NT2/D1 (cell line): Measurements from ENCODE around the gene IGF2BP1.

Source experiments
- DNase-seq: peaks from one replicate; pipeline ENCODE4 v3.0.0-alpha.2; 2011; ENCODE audit warnings: low read depth, low spot score
- H3K27me3 ChIP-seq: 2 replicates; pipeline ENCODE4 v1.6.0; 2011; ENCODE audit warnings: mild to moderate bottlenecking; ENCODE audit not compliant: insufficient read length, insufficient read depth
- H3K36me3 ChIP-seq: 2 replicates; pipeline ENCODE4 v1.6.1; 2011; ENCODE audit warnings: mild to moderate bottlenecking, low read length, mixed read lengths; ENCODE audit not compliant: insufficient read depth, insufficient read length
- H3K4me1 ChIP-seq: 2 replicates; pipeline ENCODE4 v1.5.1; 2011; ENCODE audit not compliant: insufficient read depth, insufficient read length
- H3K4me3 ChIP-seq: 2 replicates; pipeline ENCODE4 v1.5.1; 2011; ENCODE audit warnings: low read depth; ENCODE audit not compliant: insufficient read length
- H3K9ac ChIP-seq: 2 replicates; pipeline ENCODE4 v1.6.0; 2011; ENCODE audit warnings: low read depth; ENCODE audit not compliant: insufficient read length
- H3K9me3 ChIP-seq: 2 replicates; pipeline ENCODE4 v1.5.1; 2011; ENCODE audit warnings: mild to moderate bottlenecking, low read length; ENCODE audit not compliant: insufficient read depth
- SUZ12 ChIP-seq: IDR thresholded peaks from 2 replicates; pipeline ENCODE4 v1.6.1; 2011; ENCODE audit not compliant: insufficient read length, insufficient read depth; ENCODE audit errors: extremely low read depth
- YY1 ChIP-seq: IDR thresholded peaks from 2 replicates; pipeline ENCODE4 v1.6.1; 2011; ENCODE audit not compliant: insufficient read length, insufficient read depth
- ZNF274 ChIP-seq: IDR thresholded peaks from 2 replicates; pipeline ENCODE4 v1.6.1; 2011; ENCODE audit warnings: mild to moderate bottlenecking, low read depth, low read length

Gene IGF2BP1

DNA sequence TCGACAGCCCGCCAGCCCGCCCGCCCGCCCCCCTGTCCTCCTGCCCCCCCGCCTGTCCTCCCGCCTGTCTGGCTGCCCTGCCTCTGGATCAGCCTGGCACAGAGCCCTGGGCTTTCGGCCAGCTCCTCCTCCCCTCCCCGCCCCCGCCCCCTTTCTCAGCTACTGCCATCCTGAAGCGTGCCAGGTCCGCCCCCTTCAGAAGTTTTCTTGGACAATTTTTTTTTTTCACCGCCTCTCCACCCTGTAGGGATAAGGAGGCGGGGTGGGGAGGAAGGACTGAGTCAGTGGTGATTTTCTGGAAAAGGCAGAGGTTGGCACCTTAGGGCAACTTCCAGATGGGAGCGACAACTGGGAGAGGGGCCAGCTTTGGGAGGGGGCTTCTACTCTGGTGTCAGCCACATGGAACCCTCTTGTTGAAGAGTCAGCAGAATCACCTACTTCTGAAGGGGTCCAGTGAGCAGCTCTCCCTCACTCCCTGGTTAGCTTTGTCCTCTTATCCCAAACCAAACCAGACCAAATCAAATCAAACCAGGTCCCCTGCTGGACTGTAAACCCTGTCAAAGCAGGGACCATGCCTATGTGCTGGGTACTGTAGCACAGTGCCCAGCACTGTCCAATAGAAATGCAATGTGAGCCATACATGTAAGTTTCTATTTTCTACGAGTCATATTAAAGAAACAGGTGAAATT lies 19.7 kb downstream of the IGF2BP1 start:
- peaks cover 29% of the 10 kb centered on the region for H3K4me1 ChIP-seq
- H3K9me3 ChIP-seq: no peaks in the 10 kb centered on the region
- H3K27me3 ChIP-seq: no peaks in the 10 kb centered on the region
- no peak overlapping the region for H3K4me3 ChIP-seq
- H3K9ac ChIP-seq: no peak overlapping the region
- no peak for DNase-seq
- no peak for TF ChIP-seq ZNF274
- no peak for TF ChIP-seq SUZ12
- TF ChIP-seq YY1: no peak
- peaks cover 49% of the 10 kb centered on the region for H3K36me3 ChIP-seq

DNA sequence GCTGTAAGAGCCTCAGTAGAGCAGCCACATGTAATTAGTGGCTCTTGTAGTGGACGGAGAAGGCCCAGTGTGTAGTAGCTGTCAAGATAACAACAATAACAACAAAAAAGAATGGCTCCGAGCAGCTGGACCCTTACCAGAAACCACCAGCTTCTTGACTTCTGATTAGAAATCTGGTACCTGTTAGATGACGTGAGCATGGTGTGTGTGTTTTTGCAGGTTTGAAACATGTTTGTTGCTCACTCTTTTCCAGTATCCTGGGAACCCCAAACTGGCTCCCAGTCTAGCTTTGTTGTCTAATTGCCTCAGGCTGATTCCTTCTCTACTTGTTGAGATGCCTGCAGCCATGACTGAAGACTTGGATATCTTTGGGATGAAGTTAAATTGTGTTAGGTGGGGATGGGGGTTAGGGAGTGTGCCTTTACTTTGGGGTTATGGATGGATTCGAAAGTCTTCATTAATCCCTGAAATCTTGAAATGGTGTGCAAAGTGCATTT lies 21.0 kb downstream of the IGF2BP1 start:
- no peak for TF ChIP-seq ZNF274
- no peak for TF ChIP-seq YY1
- no peak for TF ChIP-seq SUZ12
- no peak overlapping the region for H3K9ac ChIP-seq
- no peak overlapping the region for H3K4me3 ChIP-seq
- H3K27me3 ChIP-seq: no peaks in the 10 kb centered on the region
- no peak for DNase-seq
- no peaks in the 10 kb centered on the region for H3K9me3 ChIP-seq
- peaks cover 30% of the 10 kb centered on the region for H3K4me1 ChIP-seq
- H3K36me3 ChIP-seq: peaks cover 48% of the 10 kb centered on the region

DNA sequence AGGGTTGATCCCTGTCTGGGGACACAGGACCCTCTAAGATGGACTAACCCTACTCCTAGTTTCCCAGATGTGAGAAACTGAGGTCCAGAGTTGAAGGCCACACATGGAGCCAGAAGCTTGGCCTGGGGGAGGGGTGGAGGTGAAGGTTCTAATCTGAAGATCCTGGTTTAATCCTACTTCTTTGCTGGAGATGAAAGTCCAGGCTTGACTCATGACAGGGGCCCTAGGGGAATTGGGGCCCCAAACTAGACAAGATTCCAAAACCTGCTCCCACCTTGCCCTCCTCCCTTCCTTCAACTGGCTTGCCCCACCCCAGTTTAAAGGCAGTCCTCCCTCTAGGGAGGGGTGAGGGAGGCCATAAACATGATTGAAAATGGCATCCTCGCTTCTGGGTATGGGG lies 21.6 kb downstream of the IGF2BP1 start:
- Histone ChIP-seq H3K4me1 (peaks cover 30% of the 10 kb centered on the region), H3K36me3 (peaks cover 52% of the 10 kb centered on the region)
- TF ChIP-seq SUZ12 (no peak), YY1 (no peak), ZNF274 (no peak)

DNA sequence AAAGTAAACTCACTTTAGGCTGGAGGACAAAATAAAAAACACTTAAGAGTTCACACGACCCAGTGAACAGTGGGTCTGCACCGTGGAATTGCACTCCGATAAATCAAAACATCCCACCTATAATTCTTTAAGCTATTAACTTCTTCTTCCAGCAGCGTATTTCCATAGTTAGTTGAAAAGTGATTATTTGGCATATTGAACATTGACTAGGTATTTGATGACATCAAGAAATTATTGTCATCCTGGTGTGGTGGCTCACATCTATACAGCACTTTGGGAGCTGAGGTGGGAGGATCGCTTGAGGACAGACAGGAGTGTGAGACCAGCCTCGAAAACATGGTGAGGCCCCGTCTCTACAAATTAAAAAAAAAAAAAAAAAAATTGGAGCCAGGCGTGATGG lies 23.4 kb downstream of the IGF2BP1 start:
- no peak overlapping the region for H3K9ac ChIP-seq
- H3K4me1 ChIP-seq: peaks cover 19% of the 10 kb centered on the region
- TF ChIP-seq SUZ12 (no peak), ZNF274 (no peak), YY1 (no peak)
- no peak overlapping the region for H3K4me3 ChIP-seq
- no peaks in the 10 kb centered on the region for H3K27me3 ChIP-seq
- peaks cover 55% of the 10 kb centered on the region for H3K36me3 ChIP-seq
- no peaks in the 10 kb centered on the region for H3K9me3 ChIP-seq
- DNase-seq: no peak

More for the DNA sequence above, 21.6 kb downstream of the IGF2BP1 start:
- Histone ChIP-seq H3K9me3 (no peaks in the 10 kb centered on the region), H3K27me3 (no peaks in the 10 kb centered on the region), H3K9ac (peak overlapping the region; percentile 32), H3K4me3 (no peak overlapping the region)
- no peak for DNase-seq

DNA sequence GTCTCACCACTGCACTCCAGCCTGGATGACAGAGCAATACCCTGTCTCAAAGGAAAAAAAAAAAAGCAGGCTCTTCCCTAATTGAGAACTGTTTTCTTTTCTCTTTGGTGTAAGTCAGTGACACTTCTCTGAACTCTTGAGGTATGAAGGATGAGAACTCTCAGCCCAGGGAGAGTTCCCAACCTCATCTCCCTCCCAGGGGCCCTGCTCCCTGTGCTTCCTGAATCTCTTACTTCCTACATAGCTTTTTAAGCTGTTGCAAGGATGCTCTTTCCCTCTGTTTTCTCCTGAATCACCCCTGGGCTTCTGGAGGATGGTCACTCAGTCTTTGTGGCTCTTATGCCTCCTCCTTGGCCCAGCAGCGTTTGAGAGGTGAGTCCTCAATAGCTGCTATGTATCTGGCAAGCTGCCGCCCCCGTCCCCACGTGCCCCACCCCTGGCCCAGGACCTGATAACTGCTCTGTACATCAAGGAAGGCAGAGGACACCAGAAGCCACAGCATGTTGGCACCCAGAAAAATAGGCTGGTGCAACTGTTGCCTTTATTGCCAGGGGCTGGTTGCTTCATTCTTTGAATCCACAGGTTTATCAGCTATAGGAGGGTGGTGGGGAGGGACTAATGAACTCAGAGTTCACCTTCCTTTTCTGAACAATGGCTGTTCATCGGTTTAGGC lies 24.0 kb downstream of the IGF2BP1 start:
- TF ChIP-seq YY1 (no peak), SUZ12 (no peak), ZNF274 (no peak)
- Histone ChIP-seq H3K4me1 (peaks cover 13% of the 10 kb centered on the region), H3K27me3 (no peaks in the 10 kb centered on the region), H3K36me3 (peaks cover 55% of the 10 kb centered on the region), H3K9ac (peak overlapping the region; percentile 72), H3K4me3 (no peak overlapping the region), H3K9me3 (no peaks in the 10 kb centered on the region)
- DNase-seq: no peak

DNA sequence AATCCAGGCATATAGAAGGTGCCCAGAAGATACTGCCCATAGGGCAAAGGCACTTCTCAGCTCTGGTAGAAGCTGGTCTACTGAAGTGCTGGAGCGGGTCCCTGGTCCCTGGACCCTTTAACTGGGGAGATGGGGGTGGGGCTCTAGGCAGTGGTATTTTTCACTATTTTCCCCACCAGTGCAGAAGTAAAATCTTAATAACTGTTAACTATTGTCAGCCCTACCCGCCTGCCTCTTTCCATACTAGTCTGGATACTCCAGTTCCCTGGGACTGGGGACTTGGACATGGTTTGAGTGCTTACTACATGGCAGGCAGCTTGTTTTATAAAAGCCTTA lies 24.6 kb downstream of the IGF2BP1 start:
- H3K36me3 ChIP-seq: peaks cover 57% of the 10 kb centered on the region
- TF ChIP-seq ZNF274 (no peak), SUZ12 (no peak), YY1 (no peak)
- peak overlapping the region; percentile 72 for H3K9ac ChIP-seq
- H3K4me1 ChIP-seq: peaks cover 11% of the 10 kb centered on the region
- H3K9me3 ChIP-seq: no peaks in the 10 kb centered on the region
- no peaks in the 10 kb centered on the region for H3K27me3 ChIP-seq
- H3K4me3 ChIP-seq: peak overlapping the region; percentile 19
- DNase-seq: no peak

DNA sequence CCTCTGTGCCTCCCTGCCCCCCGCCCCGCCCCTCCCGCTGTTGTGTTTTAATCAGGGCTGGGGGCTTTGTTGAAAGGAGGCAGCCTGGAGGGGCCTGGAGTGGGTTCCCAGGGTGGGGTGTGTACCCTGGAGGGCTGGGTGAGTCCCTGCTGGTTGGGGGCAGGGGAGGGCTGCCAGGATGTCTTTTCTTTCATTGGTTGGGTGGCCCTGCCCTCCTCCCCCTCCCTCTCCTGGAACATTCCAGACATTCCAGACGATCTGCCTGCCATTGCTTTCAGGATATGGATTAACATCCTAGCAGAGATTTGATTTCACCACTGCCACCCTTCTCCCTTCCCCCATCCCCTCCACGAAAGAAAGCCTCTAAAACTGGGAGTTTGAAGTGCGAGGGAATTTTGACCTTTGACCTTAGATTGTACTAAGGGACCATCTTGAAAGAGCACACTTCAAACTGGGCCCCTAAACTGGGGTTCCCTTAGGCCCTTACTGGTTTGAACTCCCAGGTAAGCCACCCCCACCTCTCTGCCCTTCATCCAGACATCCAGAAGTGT lies 25.3 kb downstream of the IGF2BP1 start:
- H3K36me3 ChIP-seq: peaks cover 63% of the 10 kb centered on the region
- no peak overlapping the region for H3K4me3 ChIP-seq
- no peaks in the 10 kb centered on the region for H3K27me3 ChIP-seq
- DNase-seq: peak; percentile 87
- TF ChIP-seq YY1: no peak
- TF ChIP-seq SUZ12: no peak
- peaks cover 11% of the 10 kb centered on the region for H3K4me1 ChIP-seq
- peak overlapping the region; percentile 32 for H3K9ac ChIP-seq
- H3K9me3 ChIP-seq: no peaks in the 10 kb centered on the region
